ENCODE measurements around the gene B3GNT7. TPM values are rescaled to one million over a fixed set of nuclear protein-coding genes. Genes with fewer than 3 reads are reported as not detected.

Gene B3GNT7
- total RNA-seq, 1 donor from 2014 or later: 1.8 TPM

GRCh38 chr2:231422056-231422455 is 26.5 kb downstream of the B3GNT7 start:
- no peak overlapping the region for H3K4me3 Mint-ChIP-seq (ENCODE audit: unreplicated experiment)
- H3K36me3 Mint-ChIP-seq (ENCODE audit: low read depth): no peaks in the 10 kb centered on the region
- H3K27me3 Mint-ChIP-seq (ENCODE audit: low read depth): no peaks in the 10 kb centered on the region
- H3K9me3 Mint-ChIP-seq (ENCODE audit: low read depth): no peaks in the 10 kb centered on the region
- DNase-seq (ENCODE audit: low spot score): no peak
- H3K4me1 Mint-ChIP-seq (ENCODE audit: low read depth): no peaks in the 10 kb centered on the region
- TF ChIP-seq CTCF (IDR thresholded peaks at IDR 0.05): no peak
- no peak overlapping the region for H3K27ac Mint-ChIP-seq (ENCODE audit: unreplicated experiment)

GRCh38 chr2:231423176-231423575 is 27.7 kb downstream of the B3GNT7 start:
- Mint-ChIP-seq H3K4me1 (ENCODE audit: low read depth) (no peaks in the 10 kb centered on the region), H3K4me3 (ENCODE audit: unreplicated experiment) (no peak overlapping the region), H3K36me3 (ENCODE audit: low read depth) (no peaks in the 10 kb centered on the region), H3K27me3 (ENCODE audit: low read depth) (no peaks in the 10 kb centered on the region), H3K27ac (ENCODE audit: unreplicated experiment) (no peak overlapping the region), H3K9me3 (ENCODE audit: low read depth) (no peaks in the 10 kb centered on the region)
- no peak for TF ChIP-seq CTCF (IDR thresholded peaks at IDR 0.05)
- DNase-seq (ENCODE audit: low spot score): no peak

- no peak for TF ChIP-seq CTCF (IDR thresholded peaks at IDR 0.05)
- Mint-ChIP-seq H3K36me3 (ENCODE audit: low read depth) (no peaks in the 10 kb centered on the region), H3K4me3 (ENCODE audit: unreplicated experiment) (no peak overlapping the region), H3K9me3 (ENCODE audit: low read depth) (no peaks in the 10 kb centered on the region), H3K27me3 (ENCODE audit: low read depth) (no peaks in the 10 kb centered on the region), H3K4me1 (ENCODE audit: low read depth) (no peaks in the 10 kb centered on the region), H3K27ac (ENCODE audit: unreplicated experiment) (no peak overlapping the region)
- DNase-seq (ENCODE audit: low spot score): no peak
Observed at GRCh38 chr2:231425291-231425810, 29.8 kb downstream of the B3GNT7 start.

- Mint-ChIP-seq H3K4me1 (ENCODE audit: low read depth) (no peaks in the 10 kb centered on the region), H3K27me3 (ENCODE audit: low read depth) (no peaks in the 10 kb centered on the region), H3K4me3 (ENCODE audit: unreplicated experiment) (no peak overlapping the region), H3K36me3 (ENCODE audit: low read depth) (peaks cover 3% of the 10 kb centered on the region), H3K9me3 (ENCODE audit: low read depth) (peaks cover 6% of the 10 kb centered on the region), H3K27ac (ENCODE audit: unreplicated experiment) (no peak overlapping the region)
- DNase-seq (ENCODE audit: low spot score): no peak
- no peak for TF ChIP-seq CTCF (IDR thresholded peaks at IDR 0.05)
Observed at GRCh38 chr2:231425811-231426703, 30.5 kb downstream of the B3GNT7 start.

GRCh38 chr2:231427116-231427515 is 31.6 kb downstream of the B3GNT7 start:
- Mint-ChIP-seq H3K4me3 (ENCODE audit: unreplicated experiment) (no peak overlapping the region), H3K9me3 (ENCODE audit: low read depth) (peaks cover 17% of the 10 kb centered on the region), H3K27me3 (ENCODE audit: low read depth) (no peaks in the 10 kb centered on the region), H3K27ac (ENCODE audit: unreplicated experiment) (no peak overlapping the region), H3K4me1 (ENCODE audit: low read depth) (no peaks in the 10 kb centered on the region), H3K36me3 (ENCODE audit: low read depth) (peaks cover 10% of the 10 kb centered on the region)
- no peak for DNase-seq (ENCODE audit: low spot score)
- no peak for TF ChIP-seq CTCF (IDR thresholded peaks at IDR 0.05)
